GM21528 (cell line): ENCODE measurements around the gene TMEM45A.
"Not testable (repeated sequence)": the region's sequence is repeated elsewhere in the genome, so short reads cannot be mapped to it uniquely, and the experiment has no call there.

Experiments
- ATAC-seq: cut with Tn5 transposase; IDR thresholded peaks from one replicate; pipeline ENCODE4 v1.9.1; 2021; ENCODE audit warnings: mild to moderate bottlenecking, moderate library complexity; ENCODE audit not compliant: unreplicated experiment, low FRiP score

TMEM45A gene

DNA sequence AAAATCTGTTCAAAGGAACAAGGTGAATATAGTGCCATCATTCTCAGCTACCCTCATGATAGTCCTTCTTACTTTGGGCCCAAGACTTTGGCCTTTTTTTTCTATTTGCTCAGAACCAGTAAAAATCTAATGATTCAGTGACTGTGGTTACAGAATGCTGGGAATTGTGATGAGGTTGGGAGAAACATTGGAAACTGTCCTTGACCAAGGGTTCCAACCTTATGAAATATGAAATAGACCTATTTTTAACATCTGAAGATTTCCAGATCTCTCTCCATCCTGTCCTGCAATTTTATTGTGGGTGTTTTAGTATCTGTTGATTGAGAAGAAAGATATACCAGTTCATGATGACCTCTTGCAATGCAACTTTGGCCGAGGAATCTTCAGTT is 34.9 kb downstream of the TMEM45A start:
- no peak for ATAC-seq

DNA sequence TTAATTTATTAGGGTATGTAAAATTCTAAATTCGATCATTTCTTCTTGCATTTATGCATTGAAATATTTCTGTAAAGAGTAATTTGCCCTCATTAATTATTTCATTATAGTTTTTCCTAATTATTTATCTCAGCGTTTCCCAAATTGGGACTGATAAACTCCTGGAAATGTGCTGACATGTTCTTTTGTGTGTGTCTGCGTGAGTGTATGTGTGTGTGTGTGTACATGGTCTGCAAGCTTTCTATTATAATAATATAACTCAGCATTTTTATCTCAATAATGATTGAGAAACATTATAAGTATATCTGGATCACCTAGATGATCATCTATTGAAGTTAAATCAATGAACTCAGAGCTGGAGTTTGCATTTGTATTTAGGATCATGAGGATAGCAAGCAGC is 38.7 kb downstream of the TMEM45A start:
- ATAC-seq, result no peak

DNA sequence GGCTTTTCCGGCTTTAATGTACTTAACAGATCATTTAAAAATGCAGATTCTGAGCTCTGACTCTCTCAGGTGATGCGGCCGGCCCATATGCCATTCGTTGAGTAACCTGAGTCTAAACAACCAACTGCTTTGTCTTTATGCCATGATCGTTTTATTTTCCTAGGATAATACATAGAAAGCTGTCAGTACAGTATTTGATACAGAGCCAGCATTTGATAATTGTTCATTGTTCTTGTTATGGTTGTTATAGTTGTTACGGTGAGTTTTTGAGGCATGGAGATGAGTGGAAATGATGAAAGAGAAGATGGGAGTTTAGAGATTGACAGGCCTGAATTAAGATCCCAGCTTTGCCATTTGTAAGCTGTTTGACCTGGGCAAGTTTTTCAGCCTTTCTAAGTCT is 40.0 kb downstream of the TMEM45A start:
- no peak for ATAC-seq

DNA sequence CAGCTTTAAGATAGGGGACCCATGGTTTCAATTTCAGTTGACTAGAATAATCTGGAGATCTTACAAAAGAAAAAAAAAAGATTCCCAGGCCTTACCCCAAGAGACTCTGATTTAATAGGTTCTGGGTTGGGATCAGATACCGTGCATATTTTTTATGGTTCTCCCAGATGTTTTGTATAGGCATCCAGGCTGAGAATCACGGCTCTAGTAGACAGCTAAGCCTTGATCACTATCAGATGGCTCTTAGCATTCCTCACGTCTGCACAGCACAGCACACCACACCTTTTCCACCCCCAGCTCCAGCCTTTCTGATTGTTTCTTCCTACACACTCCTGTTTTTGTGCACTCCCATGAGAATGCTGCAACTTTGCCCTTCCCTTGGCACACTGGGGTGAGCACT is 40.8 kb downstream of the TMEM45A start:
- no peak for ATAC-seq

DNA sequence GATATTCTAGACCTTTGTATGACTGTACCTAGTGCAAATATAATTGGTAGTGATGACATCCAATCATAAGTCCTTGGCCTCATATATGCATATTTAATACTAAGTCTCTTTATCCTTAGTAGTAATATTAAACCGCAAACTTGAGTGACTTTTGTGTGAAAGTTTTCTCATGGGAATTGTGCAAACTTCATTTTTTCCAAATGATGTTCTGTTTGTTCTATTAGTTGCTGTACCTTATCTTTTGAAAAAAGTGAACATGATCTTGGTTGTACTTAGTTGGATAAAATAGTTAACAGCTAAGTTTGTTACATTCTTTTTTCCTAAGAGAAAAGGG is 43.2 kb downstream of the TMEM45A start:
- ATAC-seq, result no peak

DNA sequence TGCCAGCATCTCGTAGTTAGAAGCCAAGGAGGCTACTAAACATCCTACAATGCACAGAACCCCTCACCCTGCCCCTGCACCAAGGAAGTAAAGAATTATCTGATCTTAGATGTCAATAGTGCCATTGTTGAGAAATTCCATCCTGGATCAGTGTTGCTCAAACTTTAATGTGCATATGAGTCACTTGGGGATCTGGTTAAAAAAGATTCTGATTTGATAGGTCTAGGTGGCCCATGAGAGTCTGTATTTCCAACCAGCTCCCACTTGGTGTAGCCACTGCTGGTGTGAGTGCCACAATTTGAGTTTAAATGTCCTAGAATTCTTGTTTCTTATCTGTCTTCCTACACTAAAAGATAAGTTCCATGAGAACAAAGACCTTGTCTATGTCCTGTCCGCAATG is 43.7 kb downstream of the TMEM45A start:
- ATAC-seq, result no peak

DNA sequence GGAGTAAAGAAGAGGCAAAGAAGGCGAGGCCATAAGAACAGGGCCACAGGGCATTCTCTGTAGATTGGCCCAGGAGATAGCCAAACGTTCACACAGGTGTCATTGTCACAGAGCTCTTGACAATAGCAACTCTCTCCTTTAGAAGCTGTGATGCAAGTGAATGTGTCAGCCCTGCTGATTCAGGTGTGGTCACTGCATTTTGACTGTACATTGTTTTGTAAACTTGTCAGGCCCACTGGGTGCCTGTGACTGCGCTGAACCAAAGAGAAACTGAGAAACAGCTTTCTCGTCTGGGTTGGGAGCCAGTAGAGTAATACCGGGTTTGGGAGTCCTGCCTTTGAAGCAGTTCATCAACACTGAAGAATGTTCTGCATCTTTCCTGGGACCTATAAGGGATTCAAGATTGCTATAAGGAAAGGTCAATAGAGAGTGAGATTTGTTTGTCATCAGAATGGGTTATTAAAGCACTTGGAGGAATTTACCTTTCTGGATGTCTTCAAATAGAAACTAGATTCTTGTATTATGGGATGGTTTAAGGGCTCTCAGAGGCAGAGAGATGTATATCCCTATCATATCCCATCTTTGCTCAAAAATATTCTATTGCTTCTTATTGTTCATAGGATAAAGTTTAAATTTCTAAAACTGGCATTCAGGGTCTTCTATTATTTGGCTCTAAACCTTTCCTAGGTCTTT is 45.4 kb downstream of the TMEM45A start:
- ATAC-seq, result peak; percentile 58

DNA sequence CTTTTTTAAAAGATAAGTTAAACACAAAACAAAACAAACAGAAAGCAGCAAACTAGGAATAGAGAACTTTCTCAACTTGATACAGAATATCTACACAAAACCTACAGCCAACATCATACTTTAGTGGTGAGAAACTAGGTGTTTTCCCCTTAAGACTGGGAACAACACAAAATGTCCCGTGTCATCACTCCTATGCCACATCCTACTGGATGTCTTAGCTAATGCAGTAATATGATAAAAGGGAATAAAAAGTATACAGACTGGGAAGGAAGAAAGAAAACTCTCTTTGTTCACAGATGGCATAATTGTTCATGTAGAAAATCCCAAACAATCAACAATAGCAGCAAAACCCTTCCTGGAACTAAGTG is 45.9 kb downstream of the TMEM45A start:
- ATAC-seq, result peak; percentile 26

DNA sequence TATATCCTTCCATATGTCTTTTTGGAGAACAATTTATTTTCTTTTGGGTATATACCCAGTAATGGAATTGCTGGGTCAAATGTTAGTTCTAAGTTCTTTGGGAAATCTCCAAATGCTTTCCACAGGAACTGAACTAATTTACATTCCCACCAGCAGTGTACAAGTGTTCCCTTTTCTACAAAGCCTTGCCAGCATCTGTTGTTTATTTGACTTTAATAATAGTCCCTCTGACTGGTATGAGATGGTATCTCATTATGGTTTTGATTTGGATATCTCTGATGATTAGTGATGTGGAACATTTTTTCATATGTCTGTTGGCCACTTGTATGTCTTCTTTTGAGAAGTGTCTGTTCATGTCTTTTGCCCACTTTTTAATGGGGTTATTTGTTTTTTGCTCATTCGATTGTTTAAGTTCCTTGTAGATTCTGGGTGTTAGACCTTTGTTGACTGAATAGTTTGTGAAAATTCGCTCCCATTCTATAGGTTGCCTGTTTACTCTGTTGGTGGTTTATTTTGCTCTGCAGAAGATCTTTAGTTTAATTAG is 48.4 kb downstream of the TMEM45A start:
- ATAC-seq, result no peak

DNA sequence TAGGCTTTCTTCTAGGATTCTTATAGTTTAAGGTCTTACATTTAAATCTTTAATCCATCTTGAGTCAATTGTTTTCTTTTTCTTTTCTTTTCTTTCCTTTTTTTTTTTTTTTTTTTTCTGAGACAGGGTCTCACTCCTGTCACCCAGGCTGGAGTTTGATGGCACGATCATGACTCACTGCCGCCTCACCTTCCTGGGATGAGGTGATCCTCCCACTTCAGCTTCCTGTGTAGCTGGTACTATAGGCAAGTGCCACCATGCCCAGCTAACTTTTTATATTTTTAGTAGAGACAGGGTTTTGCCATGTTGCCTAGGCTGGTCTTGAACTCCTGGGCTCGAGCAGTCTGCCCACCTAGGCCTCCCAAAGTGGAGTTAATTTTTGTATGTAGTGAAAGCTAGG is 49.0 kb downstream of the TMEM45A start:
- ATAC-seq, result not testable (repeated sequence)

DNA sequence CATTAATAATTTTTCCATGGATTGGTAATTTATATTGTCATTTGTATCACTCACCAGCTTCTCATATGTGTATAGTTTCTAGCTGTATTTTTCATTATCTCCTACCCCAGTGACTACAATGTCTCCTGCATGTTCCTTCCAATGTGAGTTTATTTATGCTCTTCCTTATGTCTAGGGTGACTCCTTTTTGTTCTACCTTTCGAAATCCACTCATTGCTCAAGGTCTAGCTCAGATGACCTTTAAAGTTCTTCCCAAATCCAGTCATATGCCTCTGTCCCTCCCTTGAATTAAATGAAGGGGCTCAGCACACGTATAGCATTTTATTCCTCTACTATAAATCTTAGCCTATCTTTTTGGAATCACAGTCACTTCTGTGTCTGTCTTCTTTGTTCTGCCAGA is 53.0 kb downstream of the TMEM45A start:
- no peak for ATAC-seq

DNA sequence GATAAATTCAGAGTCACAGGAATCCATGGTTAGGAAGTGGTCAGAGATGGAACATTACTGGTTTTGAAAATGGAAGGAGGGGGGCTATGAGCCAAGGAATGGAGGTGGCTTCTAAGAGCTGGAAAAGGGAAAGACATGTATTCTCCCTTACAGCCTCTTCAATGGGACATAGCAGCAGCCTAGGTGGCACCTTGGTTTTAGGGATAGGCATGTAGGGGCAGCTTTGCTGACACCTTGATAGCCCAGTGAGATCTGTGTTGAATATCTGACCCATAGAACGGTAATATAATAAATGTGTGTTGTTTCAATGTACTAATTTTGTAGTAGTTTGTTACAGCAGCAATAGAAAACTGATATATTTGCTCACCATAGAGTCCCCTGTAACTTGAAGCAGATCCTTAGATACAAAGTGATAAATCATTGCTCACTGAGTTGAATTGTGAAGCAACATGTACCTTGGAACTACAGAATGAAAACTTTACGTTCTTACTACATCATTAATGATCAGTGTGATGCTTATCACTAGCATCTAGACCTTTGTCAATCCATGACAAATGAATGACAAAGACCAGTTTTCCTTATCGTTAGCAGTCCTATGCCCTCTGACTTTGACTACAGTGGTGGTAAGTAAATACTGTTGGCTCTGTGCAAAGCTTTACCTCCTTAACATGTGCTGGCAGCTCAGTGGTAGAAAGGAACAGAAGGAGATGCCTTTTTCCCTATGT is 53.8 kb downstream of the TMEM45A start:
- ATAC-seq, result no peak

DNA sequence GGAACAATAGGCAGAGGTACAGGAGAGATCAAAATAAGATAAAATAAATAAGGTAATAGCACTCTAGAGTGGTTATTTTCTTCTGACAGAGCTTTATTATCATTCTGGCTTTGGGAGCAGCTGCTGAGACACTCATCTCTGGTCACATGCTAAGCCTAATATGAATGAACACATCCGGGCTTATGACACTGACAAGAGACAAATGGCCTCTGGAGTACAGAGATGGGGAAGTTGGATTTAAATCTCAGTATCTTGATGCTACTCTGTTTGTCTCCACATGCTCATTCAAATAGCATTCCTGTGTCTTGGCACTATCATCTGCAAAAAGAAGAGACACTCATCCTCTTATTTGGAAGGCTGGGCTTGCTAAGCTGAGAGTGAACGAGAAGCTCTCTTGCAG is 55.6 kb downstream of the TMEM45A start:
- ATAC-seq, result no peak

DNA sequence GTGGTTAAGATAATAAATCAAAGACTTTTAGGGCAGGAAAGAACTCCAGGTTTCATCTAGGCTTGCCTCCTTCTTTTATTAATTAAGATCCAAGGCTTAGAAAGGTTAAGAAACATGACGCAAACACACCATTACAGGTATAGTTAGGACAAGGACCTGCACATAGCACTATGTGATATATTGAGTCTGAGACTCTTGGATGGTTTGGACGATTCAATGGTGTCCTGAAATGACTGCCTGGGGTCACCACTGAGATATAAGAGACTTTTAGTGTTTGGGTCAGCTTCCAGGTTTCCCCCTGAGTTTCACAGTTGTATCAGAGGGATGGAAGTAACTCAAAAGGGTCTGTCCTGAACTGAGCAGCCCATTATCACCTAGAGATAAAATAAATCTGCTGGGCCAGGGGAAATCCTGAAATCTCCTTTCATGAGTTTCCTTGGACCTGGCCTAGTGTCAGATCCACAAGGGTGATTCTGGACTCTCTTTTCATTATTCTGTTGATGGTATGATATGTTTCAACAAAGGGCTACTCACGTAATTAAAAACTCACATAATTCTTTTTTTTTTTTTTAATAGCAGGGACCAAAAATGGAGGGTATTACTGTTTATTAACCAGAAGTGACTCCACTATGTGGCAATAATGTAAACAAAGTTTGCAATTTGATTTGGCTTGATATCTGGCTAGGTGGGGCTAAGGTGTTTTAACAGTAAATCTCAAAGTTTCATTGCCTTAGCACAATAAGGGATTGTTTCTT is 61.4 kb downstream of the TMEM45A start:
- ATAC-seq, result no peak

DNA sequence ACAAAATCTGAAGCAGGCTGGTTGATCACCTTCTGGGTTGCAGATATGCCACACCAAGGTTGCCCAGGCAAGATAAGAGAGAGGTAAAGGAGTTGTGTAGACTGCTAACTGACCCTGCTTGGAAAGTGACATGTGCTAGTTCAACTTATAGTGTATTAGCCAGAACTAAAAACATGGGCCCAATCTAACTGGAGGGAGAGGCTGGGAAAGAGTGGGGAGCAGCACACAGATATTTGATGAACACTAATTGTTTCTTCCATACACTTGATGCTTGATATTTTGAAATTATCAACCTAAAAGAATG is 61.9 kb downstream of the TMEM45A start:
- ATAC-seq, result no peak

DNA sequence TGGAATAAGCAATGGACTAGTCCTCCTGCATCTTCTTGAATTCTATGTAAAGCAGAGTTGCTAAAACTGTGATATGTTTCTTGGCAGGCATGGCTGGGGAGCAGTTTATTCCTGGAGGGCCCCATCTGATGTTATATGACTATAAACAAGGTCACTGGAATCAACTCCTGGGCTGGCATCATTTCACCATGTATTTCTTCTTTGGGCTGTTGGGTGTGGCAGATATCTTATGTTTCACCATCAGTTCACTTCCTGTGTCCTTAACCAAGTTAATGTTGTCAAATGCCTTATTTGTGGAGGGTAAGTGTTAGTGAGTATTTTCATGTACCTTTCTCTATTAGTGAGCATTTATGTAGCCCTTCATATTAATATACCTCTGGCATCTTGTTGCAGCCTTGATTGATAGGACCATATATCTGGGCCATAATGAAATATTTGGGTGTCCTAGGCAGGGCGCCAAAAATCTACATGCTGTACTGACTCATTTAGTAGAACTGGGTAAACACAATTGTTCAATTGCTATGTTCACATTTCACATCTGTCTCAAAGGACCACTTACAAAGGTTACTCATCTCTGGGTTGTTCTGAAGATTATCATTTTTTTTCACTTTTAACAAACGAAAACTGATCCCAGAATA is 64.4 kb downstream of the TMEM45A start:
- ATAC-seq, result no peak

DNA sequence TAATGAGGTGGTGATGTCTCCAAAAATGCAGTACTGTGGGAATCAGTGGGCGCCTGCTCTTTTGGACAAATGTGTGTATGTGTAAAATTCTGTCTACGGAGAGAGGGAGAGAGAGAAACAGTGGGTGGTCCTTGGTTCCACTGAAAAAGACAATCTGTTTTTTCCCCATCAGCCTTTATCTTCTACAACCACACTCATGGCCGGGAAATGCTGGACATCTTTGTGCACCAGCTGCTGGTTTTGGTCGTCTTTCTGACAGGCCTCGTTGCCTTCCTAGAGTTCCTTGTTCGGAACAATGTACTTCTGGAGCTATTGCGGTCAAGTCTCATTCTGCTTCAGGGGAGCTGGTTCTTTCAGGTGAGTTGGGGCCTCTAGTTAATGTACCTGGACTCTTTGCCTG is 65.8 kb downstream of the TMEM45A start:
- no peak for ATAC-seq

DNA sequence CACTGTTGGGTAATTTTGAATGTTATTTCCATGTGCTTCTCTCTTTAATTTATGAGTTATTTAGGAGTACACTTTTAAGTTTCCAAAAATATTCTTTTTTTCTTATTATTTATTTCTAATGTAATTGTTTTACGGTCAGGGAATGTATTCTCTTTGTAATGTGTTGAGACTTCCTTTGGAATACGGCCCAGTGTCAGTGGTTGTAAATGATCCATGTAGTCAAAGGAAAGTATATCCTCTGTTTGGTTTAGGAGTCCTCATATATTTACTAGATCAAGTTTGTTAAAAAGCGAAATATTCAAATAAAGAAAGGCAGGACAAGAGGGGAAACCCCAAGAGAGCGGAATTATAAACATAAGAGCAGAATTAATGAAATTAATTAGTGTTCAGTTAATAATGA is 68.0 kb downstream of the TMEM45A start:
- no peak for ATAC-seq

DNA sequence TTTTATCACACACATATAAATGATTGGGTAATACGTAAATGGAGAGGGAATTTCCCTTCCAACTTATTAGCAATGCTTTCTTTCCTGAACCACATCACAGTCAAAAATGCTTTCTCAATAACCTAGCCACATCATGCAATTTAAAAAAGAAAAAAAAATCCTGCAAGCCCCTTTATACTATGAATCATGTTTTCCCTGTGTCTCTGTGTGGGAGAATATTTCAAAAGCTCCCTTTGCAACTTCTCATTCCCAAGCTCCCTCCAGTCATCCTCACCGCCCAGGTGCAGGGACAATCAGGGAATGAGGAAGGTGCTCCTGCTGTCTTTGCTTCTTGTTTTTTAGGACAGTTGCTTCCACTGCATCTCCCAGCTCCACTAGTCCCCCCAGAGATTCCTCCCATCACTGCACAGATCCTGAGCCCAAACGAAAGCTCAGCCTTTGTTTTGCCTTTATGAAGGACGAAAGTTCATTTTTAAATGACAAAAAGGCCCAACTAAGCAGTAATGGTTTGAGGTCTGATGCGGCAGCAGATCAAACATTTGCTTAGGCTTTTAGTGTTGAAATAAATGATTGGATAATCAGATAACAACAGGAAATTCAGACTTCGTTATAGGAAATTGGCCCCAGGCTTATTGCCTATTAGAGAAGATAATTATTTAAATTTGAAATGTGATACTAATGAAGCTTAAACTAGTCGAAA is 69.2 kb downstream of the TMEM45A start:
- ATAC-seq, result no peak

DNA sequence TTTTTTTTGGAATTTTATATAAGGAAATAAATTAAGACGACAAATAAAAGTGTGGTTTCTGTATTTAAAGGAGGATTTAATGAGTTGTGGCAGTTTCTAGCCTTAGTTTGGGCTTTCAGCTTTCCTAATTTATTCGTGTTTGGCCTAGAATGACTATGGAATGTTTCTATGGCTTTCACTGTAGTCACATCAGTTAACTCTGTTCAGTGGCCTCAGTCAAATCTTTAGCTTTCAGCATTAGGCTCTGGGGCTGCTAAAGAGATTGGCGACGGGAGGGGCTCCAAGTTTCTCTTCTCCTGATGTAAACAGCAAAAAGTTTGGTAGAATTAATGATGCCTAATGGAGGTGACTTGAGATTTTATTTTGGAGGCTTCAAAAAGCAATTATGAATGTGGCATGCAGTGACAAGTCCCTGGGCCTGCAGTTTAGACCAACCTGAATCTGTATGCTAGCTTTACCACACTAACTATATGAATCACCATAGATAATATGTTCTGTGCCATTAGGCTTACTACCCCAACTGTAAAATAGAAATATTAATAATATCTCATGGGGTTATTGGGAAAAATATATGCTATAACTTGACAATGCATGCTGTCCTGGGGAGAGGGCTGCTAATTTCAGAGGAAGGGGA is 69.9 kb downstream of the TMEM45A start:
- no peak for ATAC-seq
